GM23338 (cell line): Measurements from ENCODE around the gene NAMPT. TPM values are rescaled to one million over a fixed set of nuclear protein-coding genes. Genes with fewer than 3 reads are reported as not detected.

Source experiments
- ATAC-seq: fragments of 200-7000 bp; cut with Tn5 transposase; 3 replicates; pipeline ENCODE4 v1.9.1; 2020
- DNase-seq: peaks from one replicate; pipeline ENCODE4 v3.0.0-alpha.2; 2015; ENCODE audit warnings: low spot score
- H2AFZ ChIP-seq: fragments of 200-600 bp; sonication (generic); 2 replicates; pipeline ENCODE4 v1.8.0; 2016; ENCODE audit warnings: antibody characterized with exemption, mild to moderate bottlenecking, moderate library complexity
- H3F3A ChIP-seq: fragments of 200-600 bp; sonication (generic); replicated peaks from 2 replicates; pipeline ENCODE4 v1.8.0; 2017; ENCODE audit warnings: antibody characterized with exemption, mixed run types, low read depth
- H3K27ac ChIP-seq: fragments of 200-600 bp; sonication (generic); 2 replicates; pipeline ENCODE4 v1.6.1; 2016; ENCODE audit warnings: low read depth
- H3K27me3 ChIP-seq: fragments of 200-600 bp; sonication (generic); 2 replicates; pipeline ENCODE4 v1.8.0; 2016; ENCODE audit warnings: mild to moderate bottlenecking, mixed run types, moderate library complexity; ENCODE audit not compliant: insufficient read depth
- H3K36me3 ChIP-seq: fragments of 200-600 bp; sonication (generic); 2 replicates; pipeline ENCODE4 v1.8.0; 2016; ENCODE audit warnings: mild to moderate bottlenecking; ENCODE audit not compliant: insufficient read depth
- H3K4me1 ChIP-seq: fragments of 200-600 bp; sonication (generic); 2 replicates; pipeline ENCODE4 v1.8.0; 2016; ENCODE audit warnings: mild to moderate bottlenecking, moderate library complexity; ENCODE audit not compliant: insufficient read depth
- H3K4me2 ChIP-seq: fragments of 200-600 bp; sonication (generic); 2 replicates; pipeline ENCODE4 v1.7.1; 2017; ENCODE audit warnings: mixed run types
- H3K4me3 ChIP-seq: fragments of 200-600 bp; sonication (generic); 2 replicates; pipeline ENCODE4 v1.6.1; 2016; ENCODE audit warnings: mixed run types
- H3K79me2 ChIP-seq: fragments of 200-600 bp; sonication (generic); replicated peaks from 2 replicates; pipeline ENCODE4 v1.8.0; 2017; ENCODE audit warnings: mild to moderate bottlenecking; ENCODE audit not compliant: insufficient read depth
- H3K9me2 ChIP-seq: fragments of 200-600 bp; sonication (generic); 2 replicates; pipeline ENCODE4 v1.8.0; 2017; ENCODE audit not compliant: insufficient read depth
- H4K20me1 ChIP-seq: fragments of 200-600 bp; sonication (generic); replicated peaks from 2 replicates; pipeline ENCODE4 v1.8.0; 2017; ENCODE audit warnings: mild to moderate bottlenecking; ENCODE audit not compliant: insufficient read depth
- H3K27ac Mint-ChIP-seq: 2 replicates; pipeline ENCODE4 v1.8.0; 2020; ENCODE audit warnings: inconsistent platforms, mild to moderate bottlenecking, moderate library complexity, mixed read lengths
- H3K27me3 Mint-ChIP-seq: 3 replicates; pipeline ENCODE4 v1.8.0; 2022; ENCODE audit warnings: low read depth, mild to moderate bottlenecking, moderate library complexity, mixed read lengths, inconsistent platforms; ENCODE audit not compliant: insufficient read depth, poor library complexity
- H3K36me3 Mint-ChIP-seq: 3 replicates; pipeline ENCODE4 v1.8.0; 2021; ENCODE audit warnings: low read depth, mild to moderate bottlenecking, inconsistent platforms, moderate library complexity, mixed read lengths
- H3K4me1 Mint-ChIP-seq: 3 replicates; pipeline ENCODE4 v1.8.0; 2020; ENCODE audit warnings: mild to moderate bottlenecking, inconsistent platforms, mixed read lengths
- H3K4me3 Mint-ChIP-seq: 3 replicates; pipeline ENCODE4 v1.8.0; 2021; ENCODE audit warnings: moderate library complexity, mild to moderate bottlenecking, inconsistent platforms, mixed read lengths
- H3K9me3 Mint-ChIP-seq: 3 replicates; pipeline ENCODE4 v1.8.0; 2020; ENCODE audit warnings: moderate library complexity, mild to moderate bottlenecking, inconsistent platforms, mixed read lengths
- CREB1 ChIP-seq: fragments of 250-450 bp; sonication (Bioruptor Pico); IDR thresholded peaks from 2 replicates; pipeline ENCODE4 v1.5.0; 2020; ENCODE audit warnings: low read depth, mild to moderate bottlenecking, moderate library complexity
- EZH2 ChIP-seq: fragments of 200-600 bp; sonication (generic); IDR thresholded peaks from one replicate; pipeline ENCODE4 v1.8.0; 2017; ENCODE audit warnings: antibody characterized with exemption, mild to moderate bottlenecking, low read depth; ENCODE audit not compliant: unreplicated experiment
- EZH2phosphoT487 ChIP-seq: fragments of 200-600 bp; sonication (generic); IDR thresholded peaks from one replicate; pipeline ENCODE4 v1.8.1; 2018; ENCODE audit warnings: antibody characterized with exemption; ENCODE audit not compliant: unreplicated experiment
- JUNB ChIP-seq: IDR thresholded peaks from one replicate; pipeline ENCODE4 v1.6.1; 2016; ENCODE audit warnings: antibody characterized with exemption; ENCODE audit not compliant: unreplicated experiment
- NANOG ChIP-seq: IDR thresholded peaks from 2 replicates; pipeline ENCODE4 v1.6.1; 2016; ENCODE audit warnings: antibody characterized with exemption, borderline replicate concordance
- POLR2AphosphoS5 ChIP-seq: IDR thresholded peaks from 2 replicates; pipeline ENCODE4 v1.6.1; 2016; ENCODE audit warnings: antibody characterized with exemption, low read depth
- STAT1 ChIP-seq: IDR thresholded peaks from one replicate; pipeline ENCODE4 v1.6.1; 2016; ENCODE audit warnings: antibody characterized with exemption; ENCODE audit not compliant: unreplicated experiment
- ZNF114 ChIP-seq: fragments of 250-450 bp; sonication (Bioruptor Pico); IDR thresholded peaks from 2 replicates; pipeline ENCODE4 v1.5.0; 2020; ENCODE audit warnings: mild to moderate bottlenecking, moderate library complexity
- ZNF331 ChIP-seq: fragments of 250-450 bp; sonication (Bioruptor Pico); IDR thresholded peaks from 2 replicates; pipeline ENCODE4 v1.5.0; 2020; ENCODE audit warnings: low read depth, mild to moderate bottlenecking, moderate library complexity
- polyA plus RNA-seq: library from polyadenylated mRNA; unstranded; fragments of >200 nt; fragmentation: Nextera tagmentation; extraction: Ambion mirVana; gene quantifications from 2 replicates; pipeline ENCODE4 v1.2.1, GENCODE V29; 2016
- total RNA-seq: library from RNA; depleted of rRNA; stranded (reverse); fragments of >200 nt; shearing (Covaris generic); gene quantifications from 2 replicates; pipeline ENCODE4 v1.2.3, GENCODE V29; 2014
- TF ChIP-seq, protein P1 (sequence below): IDR thresholded peaks from 2 replicates; pipeline ENCODE4 v1.6.1; 2016; ENCODE audit warnings: antibody characterized with exemption
- TF ChIP-seq, protein P2 (sequence below), 2 experiments: fragments of 200-600 bp in 1 of 2; sonication (generic) in 1 of 2; conservative IDR thresholded peaks; 2 replicates each; pipeline versions ENCODE4 v1.5.1 to v1.6.1; 2016 to 2017; ENCODE audit warnings: antibody characterized with exemption in 2 of 2, low read depth in 2 of 2, mild to moderate bottlenecking in 2 of 2, moderate library complexity in 1 of 2
- TF ChIP-seq, protein P3 (sequence below): fragments of 250-450 bp; sonication (Bioruptor Pico); IDR thresholded peaks from 2 replicates; pipeline ENCODE4 v1.5.0; 2020; ENCODE audit warnings: mild to moderate bottlenecking, moderate library complexity

Gene NAMPT
- total and polyA plus RNA-seq, 2 experiments from 2014 or later, result 37.9 to 73.9 TPM

DNA sequence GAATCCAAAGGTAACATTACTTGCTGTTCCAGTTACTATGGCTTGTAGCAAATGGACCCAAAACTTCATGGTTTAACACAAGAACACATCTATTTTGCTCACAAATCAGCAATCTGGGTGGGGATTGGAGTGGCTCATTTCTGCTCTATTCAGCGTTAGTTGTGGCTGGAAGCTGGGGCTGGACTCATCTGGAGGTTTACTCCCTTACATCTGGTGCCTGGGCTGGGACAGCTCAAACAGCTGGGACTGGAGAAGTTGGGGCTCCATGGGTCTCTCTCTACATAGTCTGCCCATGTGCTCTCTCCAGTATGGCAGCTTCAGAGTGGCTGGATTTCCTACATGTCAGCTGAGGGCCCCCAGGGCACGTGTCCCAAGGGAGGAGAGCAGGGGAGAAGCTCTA is 33.7 kb upstream of the NAMPT start (continued):
- TF ChIP-seq CREB1 (CRISPR knock-in tag), result no peak
- TF ChIP-seq, protein P1, sequence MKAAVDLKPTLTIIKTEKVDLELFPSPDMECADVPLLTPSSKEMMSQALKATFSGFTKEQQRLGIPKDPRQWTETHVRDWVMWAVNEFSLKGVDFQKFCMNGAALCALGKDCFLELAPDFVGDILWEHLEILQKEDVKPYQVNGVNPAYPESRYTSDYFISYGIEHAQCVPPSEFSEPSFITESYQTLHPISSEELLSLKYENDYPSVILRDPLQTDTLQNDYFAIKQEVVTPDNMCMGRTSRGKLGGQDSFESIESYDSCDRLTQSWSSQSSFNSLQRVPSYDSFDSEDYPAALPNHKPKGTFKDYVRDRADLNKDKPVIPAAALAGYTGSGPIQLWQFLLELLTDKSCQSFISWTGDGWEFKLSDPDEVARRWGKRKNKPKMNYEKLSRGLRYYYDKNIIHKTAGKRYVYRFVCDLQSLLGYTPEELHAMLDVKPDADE, result no peak

DNA sequence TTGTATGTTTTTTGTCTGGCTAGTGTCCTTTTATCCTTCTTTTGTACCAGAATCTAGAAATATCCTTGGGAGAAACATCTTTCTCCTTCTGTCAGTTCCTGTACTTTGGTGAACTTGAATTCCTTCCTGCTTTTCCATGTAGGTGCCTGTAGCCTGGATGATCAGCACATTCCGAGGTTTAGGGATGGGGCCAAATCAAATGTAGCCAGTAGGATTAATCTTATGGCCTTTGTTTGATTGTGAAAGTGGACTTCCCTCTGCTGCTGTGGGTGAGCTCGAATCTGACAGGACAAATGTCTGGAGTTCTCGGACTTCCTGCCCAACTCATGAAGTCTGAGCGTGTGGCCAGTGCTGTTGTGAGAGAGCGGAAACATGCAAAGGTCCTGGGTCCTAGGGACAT is 33.2 kb upstream of the NAMPT start:
- no peaks in the 10 kb centered on the region; the same call in 1 of the 2 replicates for H3K9me2 ChIP-seq
- peaks cover 2% of the 10 kb centered on the region for H3K27me3 Mint-ChIP-seq
- no peaks in the 10 kb centered on the region for H3F3A ChIP-seq
- H3K4me1 ChIP-seq, result no peaks in the 10 kb centered on the region
- H3K4me2 ChIP-seq, result no peak overlapping the region
- peaks cover 5% of the 10 kb centered on the region; the same call in 2 of the 3 replicates for H3K36me3 Mint-ChIP-seq
- H4K20me1 ChIP-seq, result no peaks in the 10 kb centered on the region
- H3K9me3 Mint-ChIP-seq, result peaks cover 44% of the 10 kb centered on the region
- no peak for DNase-seq
- ATAC-seq, result no peak
- H3K27me3 ChIP-seq, result no peaks in the 10 kb centered on the region
- H2AFZ ChIP-seq, result no peak overlapping the region
- no peaks in the 10 kb centered on the region for H3K79me2 ChIP-seq
- no peak overlapping the region for H3K27ac Mint-ChIP-seq
- no peaks in the 10 kb centered on the region for H3K4me1 Mint-ChIP-seq
- no peak overlapping the region for H3K4me3 Mint-ChIP-seq
- H3K36me3 ChIP-seq, result no peaks in the 10 kb centered on the region
- H3K4me3 ChIP-seq, result no peak overlapping the region
- H3K27ac ChIP-seq, result no peak overlapping the region
- TF ChIP-seq CREB1 (CRISPR knock-in tag) (no peak), EZH2phosphoT487 (no peak), POLR2AphosphoS5 (no peak), ZNF331 (CRISPR knock-in tag) (no peak), STAT1 (no peak), JUNB (no peak), EZH2 (no peak), ZNF114 (CRISPR knock-in tag) (no peak), NANOG (no peak)
- TF ChIP-seq, protein P2, sequence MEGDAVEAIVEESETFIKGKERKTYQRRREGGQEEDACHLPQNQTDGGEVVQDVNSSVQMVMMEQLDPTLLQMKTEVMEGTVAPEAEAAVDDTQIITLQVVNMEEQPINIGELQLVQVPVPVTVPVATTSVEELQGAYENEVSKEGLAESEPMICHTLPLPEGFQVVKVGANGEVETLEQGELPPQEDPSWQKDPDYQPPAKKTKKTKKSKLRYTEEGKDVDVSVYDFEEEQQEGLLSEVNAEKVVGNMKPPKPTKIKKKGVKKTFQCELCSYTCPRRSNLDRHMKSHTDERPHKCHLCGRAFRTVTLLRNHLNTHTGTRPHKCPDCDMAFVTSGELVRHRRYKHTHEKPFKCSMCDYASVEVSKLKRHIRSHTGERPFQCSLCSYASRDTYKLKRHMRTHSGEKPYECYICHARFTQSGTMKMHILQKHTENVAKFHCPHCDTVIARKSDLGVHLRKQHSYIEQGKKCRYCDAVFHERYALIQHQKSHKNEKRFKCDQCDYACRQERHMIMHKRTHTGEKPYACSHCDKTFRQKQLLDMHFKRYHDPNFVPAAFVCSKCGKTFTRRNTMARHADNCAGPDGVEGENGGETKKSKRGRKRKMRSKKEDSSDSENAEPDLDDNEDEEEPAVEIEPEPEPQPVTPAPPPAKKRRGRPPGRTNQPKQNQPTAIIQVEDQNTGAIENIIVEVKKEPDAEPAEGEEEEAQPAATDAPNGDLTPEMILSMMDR (conservative IDR thresholded peaks at IDR 0.05; ENCODE audit: low read depth in 2 of 2), result no peak
- TF ChIP-seq, protein P1, result no peak
- TF ChIP-seq, protein P3, sequence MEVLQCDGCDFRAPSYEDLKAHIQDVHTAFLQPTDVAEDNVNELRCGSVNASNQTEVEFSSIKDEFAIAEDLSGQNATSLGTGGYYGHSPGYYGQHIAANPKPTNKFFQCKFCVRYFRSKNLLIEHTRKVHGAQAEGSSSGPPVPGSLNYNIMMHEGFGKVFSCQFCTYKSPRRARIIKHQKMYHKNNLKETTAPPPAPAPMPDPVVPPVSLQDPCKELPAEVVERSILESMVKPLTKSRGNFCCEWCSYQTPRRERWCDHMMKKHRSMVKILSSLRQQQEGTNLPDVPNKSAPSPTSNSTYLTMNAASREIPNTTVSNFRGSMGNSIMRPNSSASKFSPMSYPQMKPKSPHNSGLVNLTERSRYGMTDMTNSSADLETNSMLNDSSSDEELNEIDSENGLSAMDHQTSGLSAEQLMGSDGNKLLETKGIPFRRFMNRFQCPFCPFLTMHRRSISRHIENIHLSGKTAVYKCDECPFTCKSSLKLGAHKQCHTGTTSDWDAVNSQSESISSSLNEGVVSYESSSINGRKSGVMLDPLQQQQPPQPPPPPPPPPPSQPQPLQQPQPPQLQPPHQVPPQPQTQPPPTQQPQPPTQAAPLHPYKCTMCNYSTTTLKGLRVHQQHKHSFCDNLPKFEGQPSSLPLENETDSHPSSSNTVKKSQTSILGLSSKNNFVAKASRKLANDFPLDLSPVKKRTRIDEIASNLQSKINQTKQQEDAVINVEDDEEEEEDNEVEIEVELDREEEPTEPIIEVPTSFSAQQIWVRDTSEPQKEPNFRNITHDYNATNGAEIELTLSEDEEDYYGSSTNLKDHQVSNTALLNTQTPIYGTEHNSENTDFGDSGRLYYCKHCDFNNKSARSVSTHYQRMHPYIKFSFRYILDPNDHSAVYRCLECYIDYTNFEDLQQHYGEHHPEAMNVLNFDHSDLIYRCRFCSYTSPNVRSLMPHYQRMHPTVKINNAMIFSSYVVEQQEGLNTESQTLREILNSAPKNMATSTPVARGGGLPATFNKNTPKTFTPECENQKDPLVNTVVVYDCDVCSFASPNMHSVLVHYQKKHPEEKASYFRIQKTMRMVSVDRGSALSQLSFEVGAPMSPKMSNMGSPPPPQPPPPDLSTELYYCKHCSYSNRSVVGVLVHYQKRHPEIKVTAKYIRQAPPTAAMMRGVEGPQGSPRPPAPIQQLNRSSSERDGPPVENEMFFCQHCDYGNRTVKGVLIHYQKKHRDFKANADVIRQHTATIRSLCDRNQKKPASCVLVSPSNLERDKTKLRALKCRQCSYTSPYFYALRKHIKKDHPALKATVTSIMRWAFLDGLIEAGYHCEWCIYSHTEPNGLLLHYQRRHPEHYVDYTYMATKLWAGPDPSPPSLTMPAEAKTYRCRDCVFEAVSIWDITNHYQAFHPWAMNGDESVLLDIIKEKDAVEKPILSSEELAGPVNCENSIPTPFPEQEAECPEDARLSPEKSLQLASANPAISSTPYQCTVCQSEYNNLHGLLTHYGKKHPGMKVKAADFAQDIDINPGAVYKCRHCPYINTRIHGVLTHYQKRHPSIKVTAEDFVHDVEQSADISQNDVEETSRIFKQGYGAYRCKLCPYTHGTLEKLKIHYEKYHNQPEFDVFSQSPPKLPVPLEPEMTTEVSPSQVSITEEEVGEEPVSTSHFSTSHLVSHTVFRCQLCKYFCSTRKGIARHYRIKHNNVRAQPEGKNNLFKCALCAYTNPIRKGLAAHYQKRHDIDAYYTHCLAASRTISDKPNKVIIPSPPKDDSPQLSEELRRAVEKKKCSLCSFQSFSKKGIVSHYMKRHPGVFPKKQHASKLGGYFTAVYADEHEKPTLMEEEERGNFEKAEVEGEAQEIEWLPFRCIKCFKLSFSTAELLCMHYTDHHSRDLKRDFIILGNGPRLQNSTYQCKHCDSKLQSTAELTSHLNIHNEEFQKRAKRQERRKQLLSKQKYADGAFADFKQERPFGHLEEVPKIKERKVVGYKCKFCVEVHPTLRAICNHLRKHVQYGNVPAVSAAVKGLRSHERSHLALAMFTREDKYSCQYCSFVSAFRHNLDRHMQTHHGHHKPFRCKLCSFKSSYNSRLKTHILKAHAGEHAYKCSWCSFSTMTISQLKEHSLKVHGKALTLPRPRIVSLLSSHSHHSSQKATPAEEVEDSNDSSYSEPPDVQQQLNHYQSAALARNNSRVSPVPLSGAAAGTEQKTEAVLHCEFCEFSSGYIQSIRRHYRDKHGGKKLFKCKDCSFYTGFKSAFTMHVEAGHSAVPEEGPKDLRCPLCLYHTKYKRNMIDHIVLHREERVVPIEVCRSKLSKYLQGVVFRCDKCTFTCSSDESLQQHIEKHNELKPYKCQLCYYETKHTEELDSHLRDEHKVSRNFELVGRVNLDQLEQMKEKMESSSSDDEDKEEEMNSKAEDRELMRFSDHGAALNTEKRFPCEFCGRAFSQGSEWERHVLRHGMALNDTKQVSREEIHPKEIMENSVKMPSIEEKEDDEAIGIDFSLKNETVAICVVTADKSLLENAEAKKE (CRISPR knock-in tag), result no peak
